ENCODE results near the gene NEFH. TPM values are rescaled to one million over a fixed set of nuclear protein-coding genes. Genes with fewer than 3 reads are reported as not detected.

The NEFH gene
- polyA plus RNA-seq, 1 of the 3 experiments (the other 2 are of a cell fraction), result 3.5 TPM

- Histone ChIP-seq H3K4me1 (ENCODE audit: control insufficient read depth in 1 of 2, insufficient read depth in 2 of 2, low read depth in 1 of 2, low read length in 1 of 2) (no peaks in the 10 kb centered on the region), H3F3A (replicated peaks; ENCODE audit: insufficient read depth) (no peaks in the 10 kb centered on the region), H3K4me3 (ENCODE audit: low read depth in 2 of 2, low read length in 1 of 2) (no peak overlapping the region), H3K9me3 (no peaks in the 10 kb centered on the region), H3K79me2 (ENCODE audit: insufficient read depth) (peaks cover 7% of the 10 kb centered on the region; the same call in 1 of the 2 replicates), H4K20me1 (ENCODE audit: insufficient read depth) (no peaks in the 10 kb centered on the region), H3K9ac (no peak overlapping the region), H3K4me2 (no peak overlapping the region), H3K27ac (ENCODE audit: low read depth in 2 of 2, low read length in 1 of 2) (no peak overlapping the region), H3K9me2 (no peaks in the 10 kb centered on the region), H3K27me3 (ENCODE audit: insufficient read depth) (no peaks in the 10 kb centered on the region), H2AFZ (ENCODE audit: low read depth) (no peak overlapping the region), H3K36me3 (replicated peaks in 1 of 2; ENCODE audit: control insufficient read depth in 1 of 2, insufficient read depth in 2 of 2, low read length in 1 of 2) (peaks cover 84 to 87% of the 10 kb centered on the region in 2 experiments)
- CTCF ChIA-PET, result no interaction called here
- TF ChIP-seq FOXM1 (IDR thresholded peaks at IDR 0.05; ENCODE audit: low read depth) (no peak), POLR2AphosphoS5 (IDR thresholded peaks at IDR 0.05; ENCODE audit: low read depth, low read length) (no peak), JUND (IDR thresholded peaks at IDR 0.05) (no peak), TAF1 (IDR thresholded peaks at IDR 0.05; ENCODE audit: borderline replicate concordance, low read depth, low read length) (no peak), MXI1 (IDR thresholded peaks at IDR 0.05; ENCODE audit: low read depth, low read length) (no peak), REST (IDR thresholded peaks at IDR 0.05; ENCODE audit: low read depth, low read length) (no peak), NFIC (IDR thresholded peaks at IDR 0.05; ENCODE audit: borderline replicate concordance) (no peak), RXRA (IDR thresholded peaks at IDR 0.05; ENCODE audit: borderline replicate concordance, low read depth) (no peak), CHD2 (IDR thresholded peaks at IDR 0.05; ENCODE audit: low read length, partially characterized antibody) (no peak), MEF2A (IDR thresholded peaks at IDR 0.05; ENCODE audit: borderline replicate concordance, low read depth) (no peak), GABPA (IDR thresholded peaks at IDR 0.05; ENCODE audit: low read depth) (no peak), IRF3 (IDR thresholded peaks at IDR 0.05; ENCODE audit: low read depth, low read length) (no peak), FOXJ3 (CRISPR knock-in tag; IDR thresholded peaks at IDR 0.05) (no peak), USF1 (IDR thresholded peaks at IDR 0.05; ENCODE audit: borderline replicate concordance, low read depth) (no peak), RCOR1 (IDR thresholded peaks at IDR 0.05; ENCODE audit: low read length) (no peak), ELF1 (IDR thresholded peaks at IDR 0.05) (no peak), RFX5 (IDR thresholded peaks at IDR 0.05; ENCODE audit: low read length) (no peak), TEAD4 (IDR thresholded peaks at IDR 0.05; ENCODE audit: borderline replicate concordance, insufficient read depth) (no peak), USF2 (IDR thresholded peaks at IDR 0.05; ENCODE audit: borderline replicate concordance, low read depth, low read length) (no peak), NRF1 (IDR thresholded peaks at IDR 0.05; ENCODE audit: low read depth, low read length) (no peak)
- POLR2A ChIA-PET, result interaction anchor here (1.2 kb wide), 1 partner anchor 16 kb away, joined by 3 read pairs; no protein-coding TSS in a partner anchor
- no peak for DNase-seq
- 100% methylated on average over 7 of the region's 7 CpGs for WGBS (ENCODE audit: low lambda C conversion rate)
Measured at GRCh38 chr22:29528144-29528543, 48.1 kb downstream of the NEFH start.
